Loucy (cell line): Measurements from ENCODE around the gene MPRIP.

ENCODE experiments used
- H2AFZ ChIP-seq: fragments of 200-600 bp; sonication (generic); 2 replicates; pipeline ENCODE4 v1.6.0; 2016; ENCODE audit warnings: antibody characterized with exemption, mild to moderate bottlenecking, low read length, moderate library complexity
- H3F3A ChIP-seq: fragments of 200-600 bp; 2 replicates; pipeline ENCODE4 v1.6.0; 2016; ENCODE audit warnings: antibody characterized with exemption, low read depth, mild to moderate bottlenecking
- H3K27me3 ChIP-seq: fragments of 200-600 bp; sonication (generic); 2 replicates; pipeline ENCODE4 v1.6.1; 2014; ENCODE audit warnings: low read length, mild to moderate bottlenecking; ENCODE audit not compliant: insufficient read depth, poor library complexity, severe bottlenecking
- H3K36me3 ChIP-seq: fragments of 200-600 bp; sonication (generic); 2 replicates; pipeline ENCODE4 v1.6.1; 2016; ENCODE audit warnings: low read length; ENCODE audit not compliant: insufficient read depth
- H3K4me1 ChIP-seq: fragments of 200-600 bp; sonication (generic); 2 replicates; pipeline ENCODE4 v1.5.1; 2014; ENCODE audit warnings: low read length, mild to moderate bottlenecking; ENCODE audit not compliant: insufficient read depth, poor library complexity, severe bottlenecking
- H3K4me2 ChIP-seq: fragments of 200-600 bp; sonication (generic); 2 replicates; pipeline ENCODE4 v1.6.0; 2014; ENCODE audit warnings: antibody characterized with exemption, low read length, low read depth, mild to moderate bottlenecking; ENCODE audit not compliant: poor library complexity, severe bottlenecking
- H3K4me3 ChIP-seq: fragments of 200-600 bp; sonication (generic); 2 replicates; pipeline ENCODE4 v1.5.1; 2014; ENCODE audit warnings: low read length, mild to moderate bottlenecking, mixed read lengths; ENCODE audit not compliant: poor library complexity, severe bottlenecking
- H3K79me2 ChIP-seq: fragments of 200-600 bp; sonication (generic); 2 replicates; pipeline ENCODE4 v1.6.1; 2014; ENCODE audit warnings: low read length; ENCODE audit not compliant: insufficient read depth
- H3K9ac ChIP-seq: fragments of 200-600 bp; sonication (generic); 2 replicates; pipeline ENCODE4 v1.6.0; 2014; ENCODE audit warnings: mild to moderate bottlenecking, low read depth, low read length, moderate library complexity; ENCODE audit not compliant: poor library complexity, severe bottlenecking
- H3K9me2 ChIP-seq: fragments of 200-600 bp; sonication (generic); replicated peaks from 2 replicates; pipeline ENCODE4 v1.6.1; 2016; ENCODE audit warnings: low read depth, low read length, mixed read lengths
- H3K9me3 ChIP-seq: fragments of 200-600 bp; sonication (generic); 2 replicates; pipeline ENCODE4 v1.6.1; 2014; ENCODE audit warnings: mild to moderate bottlenecking, antibody characterized with exemption, low read length, low read depth; ENCODE audit not compliant: insufficient read depth
- H4K20me1 ChIP-seq: fragments of 200-600 bp; sonication (generic); 2 replicates; pipeline ENCODE4 v1.6.0; 2014; ENCODE audit warnings: antibody characterized with exemption, low read length, mild to moderate bottlenecking; ENCODE audit not compliant: insufficient read depth, poor library complexity, severe bottlenecking
- EZH2phosphoT487 ChIP-seq: fragments of 200-600 bp; IDR thresholded peaks from 2 replicates; pipeline ENCODE4 v1.6.1; 2018; ENCODE audit warnings: antibody characterized with exemption, mild to moderate bottlenecking, moderate library complexity, borderline replicate concordance
- TF ChIP-seq, protein P1 (sequence below): fragments of 200-600 bp; sonication (generic); conservative IDR thresholded peaks from 2 replicates; pipeline ENCODE4 v1.5.1; 2014; ENCODE audit warnings: mild to moderate bottlenecking, antibody characterized with exemption, low read length

Gene MPRIP

DNA sequence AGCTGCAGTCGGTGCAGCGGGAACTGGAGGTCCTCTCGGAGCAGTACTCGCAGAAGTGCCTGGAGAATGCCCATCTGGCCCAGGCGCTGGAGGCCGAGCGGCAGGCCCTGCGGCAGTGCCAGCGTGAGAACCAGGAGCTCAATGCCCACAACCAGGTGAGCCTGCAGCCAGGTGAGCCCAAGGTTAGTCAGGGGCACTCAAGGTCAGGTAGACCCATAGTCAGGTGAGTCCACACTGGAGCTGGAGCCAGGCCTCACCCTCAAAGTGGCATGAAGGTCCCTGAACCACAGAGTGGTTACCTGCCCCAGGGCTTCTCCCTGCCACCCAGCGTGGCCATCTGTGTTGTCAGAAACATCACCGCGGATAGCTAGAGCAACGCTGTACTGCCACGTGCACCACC is 131.7 kb downstream of the MPRIP start:
- Histone ChIP-seq H3F3A (no peaks in the 10 kb centered on the region), H4K20me1 (no peaks in the 10 kb centered on the region), H3K9me2 (no peaks in the 10 kb centered on the region), H3K79me2 (no peaks in the 10 kb centered on the region), H3K9me3 (no peaks in the 10 kb centered on the region), H3K4me2 (no peak overlapping the region), H3K9ac (no peak overlapping the region), H3K27me3 (no peaks in the 10 kb centered on the region), H3K4me3 (no peak overlapping the region), H2AFZ (no peak overlapping the region), H3K36me3 (peaks cover 72% of the 10 kb centered on the region; the same call in 1 of the 2 replicates), H3K4me1 (peaks cover 16% of the 10 kb centered on the region)
- no peak for TF ChIP-seq EZH2phosphoT487
- TF ChIP-seq, protein P1, sequence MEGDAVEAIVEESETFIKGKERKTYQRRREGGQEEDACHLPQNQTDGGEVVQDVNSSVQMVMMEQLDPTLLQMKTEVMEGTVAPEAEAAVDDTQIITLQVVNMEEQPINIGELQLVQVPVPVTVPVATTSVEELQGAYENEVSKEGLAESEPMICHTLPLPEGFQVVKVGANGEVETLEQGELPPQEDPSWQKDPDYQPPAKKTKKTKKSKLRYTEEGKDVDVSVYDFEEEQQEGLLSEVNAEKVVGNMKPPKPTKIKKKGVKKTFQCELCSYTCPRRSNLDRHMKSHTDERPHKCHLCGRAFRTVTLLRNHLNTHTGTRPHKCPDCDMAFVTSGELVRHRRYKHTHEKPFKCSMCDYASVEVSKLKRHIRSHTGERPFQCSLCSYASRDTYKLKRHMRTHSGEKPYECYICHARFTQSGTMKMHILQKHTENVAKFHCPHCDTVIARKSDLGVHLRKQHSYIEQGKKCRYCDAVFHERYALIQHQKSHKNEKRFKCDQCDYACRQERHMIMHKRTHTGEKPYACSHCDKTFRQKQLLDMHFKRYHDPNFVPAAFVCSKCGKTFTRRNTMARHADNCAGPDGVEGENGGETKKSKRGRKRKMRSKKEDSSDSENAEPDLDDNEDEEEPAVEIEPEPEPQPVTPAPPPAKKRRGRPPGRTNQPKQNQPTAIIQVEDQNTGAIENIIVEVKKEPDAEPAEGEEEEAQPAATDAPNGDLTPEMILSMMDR: no peak

- H3K4me1 ChIP-seq: peaks cover 20% of the 10 kb centered on the region
- no peak overlapping the region for H3K4me2 ChIP-seq
- no peaks in the 10 kb centered on the region for H3K79me2 ChIP-seq
- H2AFZ ChIP-seq: no peak overlapping the region
- H3F3A ChIP-seq: no peaks in the 10 kb centered on the region
- no peaks in the 10 kb centered on the region for H3K27me3 ChIP-seq
- H4K20me1 ChIP-seq: no peaks in the 10 kb centered on the region
- no peak overlapping the region for H3K4me3 ChIP-seq
- H3K36me3 ChIP-seq: peaks cover 80% of the 10 kb centered on the region; the same call in 1 of the 2 replicates
- no peaks in the 10 kb centered on the region for H3K9me2 ChIP-seq
- H3K9ac ChIP-seq: no peak overlapping the region
- no peaks in the 10 kb centered on the region for H3K9me3 ChIP-seq
- TF ChIP-seq, protein P1: no peak
- no peak for TF ChIP-seq EZH2phosphoT487
Observed at GRCh38 chr17:17175340-17175739, 133.1 kb downstream of the MPRIP start.

DNA sequence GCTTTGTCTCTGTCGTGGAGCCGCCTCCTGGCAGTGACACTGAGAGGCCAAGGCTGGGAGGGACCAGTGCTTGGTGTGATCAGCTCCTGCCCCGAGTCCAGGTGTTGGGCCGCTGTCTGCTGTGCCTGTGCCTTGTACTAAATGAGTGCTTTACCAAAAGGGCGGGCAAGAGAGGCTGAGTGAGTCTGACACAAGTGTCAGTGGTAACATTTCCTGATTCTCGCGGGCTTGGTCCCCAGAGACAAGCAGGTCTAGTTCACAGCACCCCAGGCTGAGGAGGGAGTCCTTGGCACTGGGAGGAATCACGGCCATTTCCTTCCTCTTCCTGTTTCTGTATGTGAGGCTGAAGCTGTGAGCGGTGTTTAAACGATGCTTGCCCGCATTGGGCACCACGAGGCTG is 133.7 kb downstream of the MPRIP start:
- no peaks in the 10 kb centered on the region for H3F3A ChIP-seq
- no peak overlapping the region for H2AFZ ChIP-seq
- TF ChIP-seq, protein P1: no peak
- no peak for TF ChIP-seq EZH2phosphoT487
- peaks cover 86% of the 10 kb centered on the region; the same call in 1 of the 2 replicates for H3K36me3 ChIP-seq
- H3K27me3 ChIP-seq: no peaks in the 10 kb centered on the region
- no peak overlapping the region for H3K9ac ChIP-seq
- no peak overlapping the region for H3K4me2 ChIP-seq
- no peaks in the 10 kb centered on the region for H3K79me2 ChIP-seq
- no peak overlapping the region for H3K4me3 ChIP-seq
- no peaks in the 10 kb centered on the region for H3K9me3 ChIP-seq
- peaks cover 20% of the 10 kb centered on the region for H3K4me1 ChIP-seq
- H3K9me2 ChIP-seq: no peaks in the 10 kb centered on the region
- H4K20me1 ChIP-seq: no peaks in the 10 kb centered on the region
